Measurements from ENCODE around the gene ZNF579.

- TF ChIP-seq POLR2AphosphoS5 (IDR thresholded peaks at IDR 0.05; ENCODE audit: low read depth, low read length) = no peak
- TF ChIP-seq POLR2A (IDR thresholded peaks at IDR 0.05; ENCODE audit: low read depth, low read length) = no peak
- no peak for TF ChIP-seq TAF1 (IDR thresholded peaks at IDR 0.05; ENCODE audit: low read depth, low read length)
These were observed 50.9 kb downstream of the ZNF579 start for GRCh38 chr19:55529636-55530234.
